Mammary epithelial cell (primary cell): Measurements from ENCODE around the gene SMIM36.

Experiments used
- CTCF ChIP-seq, 2 donors: IDR thresholded peaks in 1 of 2; conservative IDR thresholded peaks in 1 of 2; 2 replicates each; pipeline ENCODE4 v1.5.1; 2011 to 2012; ENCODE audit warnings: inconsistent platforms in 2 of 2, low read length in 2 of 2, mild to moderate bottlenecking in 2 of 2, control low read depth in 1 of 2, low read depth in 1 of 2; ENCODE audit not compliant: insufficient read depth in 1 of 2; ENCODE audit errors: extremely low read depth in 1 of 2
- EZH2 ChIP-seq: IDR thresholded peaks from 2 replicates; pipeline ENCODE4 v1.6.1; 2012; ENCODE audit warnings: low read length, inconsistent platforms, borderline replicate concordance

GRCh38 chr17:55402374-55402773 lies 108.9 kb downstream of the SMIM36 start:
- TF ChIP-seq CTCF (conservative IDR thresholded peaks at IDR 0.05 in 1 of 2, IDR thresholded peaks at IDR 0.05 in 1 of 2; ENCODE audit: extremely low read depth in 1 of 2, insufficient read depth in 1 of 2, low read depth in 1 of 2, low read length in 2 of 2) = no peak
- no peak for TF ChIP-seq EZH2
